Measurements from ENCODE around the gene ADPRH.
"Not testable (repeated sequence)": the region's sequence is repeated elsewhere in the genome, so short reads cannot be mapped to it uniquely, and the experiment has no call there.

Gene ADPRH

DNA sequence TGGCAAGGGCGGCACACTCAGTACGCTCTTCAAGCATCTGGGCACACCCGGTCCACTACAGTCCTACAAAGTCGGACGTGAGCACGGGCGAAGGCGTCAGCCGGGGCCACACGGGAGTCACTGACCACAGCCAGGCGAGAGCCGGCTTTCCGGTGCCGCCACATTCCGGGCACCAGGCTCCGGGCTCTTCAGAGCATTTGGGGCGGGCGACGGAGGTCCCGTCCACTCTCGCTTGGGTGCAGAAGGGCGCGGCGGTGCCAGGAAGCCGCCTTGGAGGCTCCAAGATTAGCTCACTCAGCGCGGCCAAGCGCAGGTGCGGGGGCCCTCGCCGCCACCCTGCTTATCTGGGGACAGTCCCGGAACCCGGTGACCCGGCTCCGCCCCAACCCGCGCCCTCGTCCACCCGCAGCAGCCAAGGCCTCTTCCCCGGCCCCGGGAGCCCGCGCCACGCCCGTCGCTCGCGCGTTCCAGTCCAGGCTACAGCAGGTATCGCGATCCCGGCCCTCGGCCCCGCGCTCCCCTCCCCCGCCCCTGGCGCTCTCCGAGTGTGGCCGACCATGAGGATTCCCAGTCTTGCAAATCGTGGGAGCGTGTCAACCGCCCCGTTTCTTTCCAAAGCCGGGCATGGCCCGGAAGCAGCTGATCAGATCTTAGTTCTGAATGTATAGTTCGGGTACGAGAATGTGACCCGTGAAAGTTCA, at the start of gene ADPRH:
Gene ADPRH, plus strand, starts transcription at position 127 of the 701 bp plus-strand sequence. CDS start 2,678 bp downstream, outside the sequence.
- peak; percentile 47 for DNase-seq (ENCODE audit: low spot score)

DNA sequence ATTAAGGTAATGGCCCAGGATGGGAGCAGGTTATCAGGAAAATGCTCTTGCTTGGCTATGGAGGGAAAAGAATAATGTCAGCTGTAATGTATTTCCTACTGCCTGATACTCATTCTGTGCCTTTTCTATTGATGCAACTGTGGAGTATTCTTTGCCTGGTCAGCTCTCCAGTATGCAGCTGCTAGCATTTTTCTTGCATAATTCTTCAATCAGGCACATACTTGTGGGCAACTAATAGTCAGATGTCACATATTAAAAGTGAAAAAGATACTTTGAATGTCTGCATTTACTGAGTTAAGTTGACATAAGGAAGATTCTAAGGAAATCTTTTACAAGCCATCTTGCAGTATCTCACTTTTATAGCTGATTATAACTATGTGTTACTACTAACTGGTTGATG, 49.4 kb upstream of the ADPRH start:
- DNase-seq (ENCODE audit: low spot score), result no peak

DNA sequence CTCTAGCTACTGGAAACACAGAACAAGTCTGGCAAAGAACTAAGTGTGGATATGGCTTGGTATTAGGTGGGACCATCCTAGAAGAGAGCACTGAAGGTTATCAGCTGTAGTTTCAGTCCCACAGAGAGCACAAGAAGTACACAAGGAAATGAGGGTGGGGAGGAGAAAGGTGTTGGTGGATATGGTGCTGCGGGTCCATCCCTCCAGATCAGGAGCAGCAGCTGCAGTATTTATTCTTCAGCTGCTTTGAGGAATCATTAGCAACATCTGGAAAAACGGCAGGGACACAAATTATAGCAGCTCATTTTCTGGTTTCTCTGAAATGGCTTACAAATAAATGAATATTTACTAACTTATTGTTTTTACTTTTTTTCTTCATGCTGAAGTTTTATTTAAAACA, 48.8 kb upstream of the ADPRH start:
- DNase-seq (ENCODE audit: low spot score), result no peak

DNA sequence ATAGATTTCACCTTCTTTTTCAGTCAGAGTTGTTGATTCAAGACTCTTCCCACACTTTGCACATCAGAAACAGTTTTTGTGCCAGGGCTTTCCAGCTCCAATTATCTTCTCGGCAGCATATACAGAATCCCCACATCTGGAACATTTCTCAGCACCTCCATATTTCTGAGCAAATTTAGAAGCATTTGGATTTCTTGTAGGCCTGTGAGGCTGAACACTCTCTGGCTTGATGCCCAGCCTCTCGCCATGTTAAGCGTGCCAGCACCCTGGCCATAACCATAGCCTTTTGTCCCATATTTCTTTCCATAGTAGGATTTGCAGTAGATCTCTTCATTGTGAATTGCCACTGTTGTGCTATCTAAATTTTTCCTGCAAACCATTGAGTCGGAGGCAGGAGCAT, 48.1 kb upstream of the ADPRH start:
- no peak for DNase-seq (ENCODE audit: low spot score)

DNA sequence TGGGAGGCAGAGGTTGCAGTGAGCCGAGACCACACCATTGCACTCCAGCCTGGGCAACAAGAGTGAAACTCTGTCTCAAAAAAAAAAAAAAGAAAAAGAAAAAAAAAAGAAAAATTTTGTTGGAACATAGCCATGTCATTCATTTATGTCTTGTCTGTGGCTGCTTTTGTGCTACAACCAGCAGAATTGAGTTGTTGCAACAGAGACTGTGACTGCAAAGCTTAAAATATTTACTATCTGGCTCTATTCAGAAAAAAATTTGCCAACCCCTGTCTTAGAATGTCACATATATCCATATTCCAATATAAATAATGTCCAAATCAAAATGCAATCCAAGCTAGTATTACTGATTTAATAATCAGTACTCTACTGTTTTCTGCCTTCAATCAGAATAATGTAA, 45.0 kb upstream of the ADPRH start:
- DNase-seq (ENCODE audit: low spot score), result no peak

DNA sequence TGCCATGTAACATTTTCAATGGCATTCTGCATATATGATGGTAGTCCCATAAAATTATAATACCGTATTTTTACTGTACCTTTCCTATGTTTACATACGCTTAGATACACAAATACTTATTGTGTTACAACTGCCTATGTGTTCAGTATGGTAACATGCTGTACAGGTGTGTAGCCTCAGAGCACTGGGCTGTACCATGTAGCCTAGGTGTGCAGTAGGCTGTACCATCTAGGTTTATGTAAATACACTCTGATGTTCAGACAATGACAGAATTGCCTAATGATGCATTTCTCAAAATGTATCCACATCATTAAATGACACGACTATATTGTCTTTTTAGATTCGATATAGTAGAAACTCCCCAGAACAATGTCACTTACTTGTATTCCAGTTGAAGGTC, 42.5 kb upstream of the ADPRH start:
- no peak for DNase-seq (ENCODE audit: low spot score)

DNA sequence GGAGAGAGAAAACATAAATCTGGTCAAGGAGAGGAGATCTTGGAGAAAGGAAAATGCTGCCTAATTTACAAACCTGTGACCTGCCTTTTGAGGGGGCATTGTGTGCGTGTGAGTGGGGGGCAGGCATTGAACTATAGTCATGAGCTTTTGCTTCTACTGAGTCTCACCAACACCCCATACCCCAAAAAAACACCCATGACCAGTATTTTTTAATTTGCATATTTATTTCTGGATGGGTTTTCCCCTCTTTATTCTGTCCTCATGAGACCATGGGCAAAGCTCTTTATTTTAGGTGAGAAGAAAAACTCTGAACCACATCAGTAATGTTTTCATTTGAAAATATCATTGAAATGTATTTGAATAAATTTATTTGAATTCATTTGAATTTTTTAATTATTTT, 40.5 kb upstream of the ADPRH start:
- no peak for DNase-seq (ENCODE audit: low spot score)

DNA sequence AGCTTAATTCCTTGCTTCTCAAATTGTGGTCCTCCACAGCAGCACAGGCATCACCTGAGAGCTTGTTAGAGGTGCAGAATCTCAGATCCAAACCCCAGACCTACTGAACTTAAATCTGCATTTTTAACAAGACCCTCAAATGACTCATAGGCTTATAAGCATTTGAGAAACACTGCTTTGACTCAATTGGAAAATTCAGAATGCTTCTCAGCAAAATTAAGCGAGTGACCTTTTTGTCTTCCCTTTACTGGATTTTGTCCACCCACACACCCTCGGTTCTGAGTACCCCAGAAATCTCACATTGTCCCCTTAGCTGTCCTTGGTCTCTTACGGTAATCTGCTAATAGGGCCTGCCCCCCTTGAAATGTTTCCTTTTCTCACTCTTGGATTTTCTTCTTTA, 37.7 kb upstream of the ADPRH start:
- no peak for DNase-seq (ENCODE audit: low spot score)

DNA sequence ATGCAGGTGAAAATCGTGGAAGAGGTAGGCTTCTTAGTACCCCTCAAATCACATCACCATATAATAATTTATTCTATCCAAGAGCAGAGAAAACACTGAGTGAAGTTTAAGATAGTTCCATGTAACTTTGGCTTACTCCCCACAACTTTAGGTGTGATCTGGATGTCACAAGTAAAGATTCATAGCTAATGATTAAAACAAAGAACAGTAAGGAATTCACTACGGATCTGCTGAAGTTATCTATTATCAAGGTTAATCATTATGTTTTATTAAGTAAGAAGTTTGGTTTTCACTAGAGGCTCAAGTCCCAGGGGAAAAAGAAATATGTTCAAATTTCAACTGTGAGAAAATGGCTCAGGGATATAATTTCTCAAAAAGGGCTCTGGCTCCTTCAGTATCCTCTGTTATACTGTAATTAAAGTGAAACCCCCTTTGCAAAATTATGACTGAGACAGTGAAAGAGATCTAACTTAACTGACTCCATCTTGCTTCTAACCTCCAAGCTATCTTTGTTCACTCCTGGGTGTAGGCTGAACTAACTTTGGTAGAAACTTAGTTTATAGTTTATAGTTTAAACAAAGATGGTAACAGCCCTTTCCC, 37.0 kb upstream of the ADPRH start:
- no peak for DNase-seq (ENCODE audit: low spot score)

DNA sequence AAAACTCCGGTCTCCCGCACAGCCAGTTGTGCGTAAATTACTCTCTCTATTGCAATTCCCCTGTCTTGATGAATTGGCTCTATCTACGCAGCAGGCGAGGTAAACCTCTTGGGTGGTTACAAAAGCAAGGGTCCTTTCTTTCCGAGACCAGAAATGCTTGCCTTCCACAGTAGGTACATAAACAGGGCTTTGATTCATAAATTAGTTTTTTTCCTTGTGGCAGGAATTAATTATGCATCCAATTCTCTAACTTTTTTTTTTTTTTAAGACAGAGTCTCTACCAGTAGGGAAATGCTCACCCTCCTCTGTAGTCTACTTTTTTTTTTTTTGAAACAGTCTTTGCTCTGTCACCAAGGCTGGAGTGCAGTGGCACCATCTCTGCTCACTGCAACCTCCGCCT, 36.1 kb upstream of the ADPRH start:
- DNase-seq (ENCODE audit: low spot score), result no peak

DNA sequence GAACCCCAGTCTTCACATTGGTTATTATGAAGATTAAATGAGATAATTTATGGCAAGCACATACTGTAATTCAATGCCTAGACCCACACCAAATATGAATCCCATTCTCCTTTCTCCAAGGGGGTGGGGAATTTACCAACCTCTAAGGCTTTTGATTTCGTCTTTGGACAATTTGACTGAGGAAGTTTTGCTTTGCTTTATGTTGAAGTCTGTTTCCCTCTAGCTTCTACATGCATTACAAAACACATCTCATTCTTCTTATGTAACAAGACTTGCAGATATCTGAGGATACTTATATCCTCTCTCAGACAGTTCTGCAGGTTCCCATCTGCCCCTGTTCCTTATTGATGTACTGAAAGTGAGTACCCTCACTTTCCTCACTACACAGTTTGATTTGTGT, 32.1 kb upstream of the ADPRH start:
- no peak for DNase-seq (ENCODE audit: low spot score)

DNA sequence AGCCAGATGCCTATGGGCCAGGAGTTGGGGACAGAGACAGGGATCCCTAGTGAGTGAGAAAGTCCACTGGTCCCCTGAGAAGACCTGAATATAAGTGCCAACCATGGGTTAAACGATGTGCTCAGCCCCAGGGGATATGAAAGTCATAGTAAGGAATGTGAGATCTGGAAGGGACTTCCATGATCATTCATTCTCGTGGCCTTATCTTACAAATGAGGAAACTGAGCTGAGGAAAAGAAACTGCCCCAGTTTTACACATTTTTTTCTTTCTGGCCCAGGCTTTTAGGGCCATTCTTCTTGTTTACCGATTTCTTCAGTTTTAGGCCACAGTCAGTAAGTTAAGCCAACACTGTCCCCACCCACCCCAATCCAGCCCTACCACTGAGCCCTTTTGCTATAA, 31.0 kb upstream of the ADPRH start:
- no peak for DNase-seq (ENCODE audit: low spot score)

DNA sequence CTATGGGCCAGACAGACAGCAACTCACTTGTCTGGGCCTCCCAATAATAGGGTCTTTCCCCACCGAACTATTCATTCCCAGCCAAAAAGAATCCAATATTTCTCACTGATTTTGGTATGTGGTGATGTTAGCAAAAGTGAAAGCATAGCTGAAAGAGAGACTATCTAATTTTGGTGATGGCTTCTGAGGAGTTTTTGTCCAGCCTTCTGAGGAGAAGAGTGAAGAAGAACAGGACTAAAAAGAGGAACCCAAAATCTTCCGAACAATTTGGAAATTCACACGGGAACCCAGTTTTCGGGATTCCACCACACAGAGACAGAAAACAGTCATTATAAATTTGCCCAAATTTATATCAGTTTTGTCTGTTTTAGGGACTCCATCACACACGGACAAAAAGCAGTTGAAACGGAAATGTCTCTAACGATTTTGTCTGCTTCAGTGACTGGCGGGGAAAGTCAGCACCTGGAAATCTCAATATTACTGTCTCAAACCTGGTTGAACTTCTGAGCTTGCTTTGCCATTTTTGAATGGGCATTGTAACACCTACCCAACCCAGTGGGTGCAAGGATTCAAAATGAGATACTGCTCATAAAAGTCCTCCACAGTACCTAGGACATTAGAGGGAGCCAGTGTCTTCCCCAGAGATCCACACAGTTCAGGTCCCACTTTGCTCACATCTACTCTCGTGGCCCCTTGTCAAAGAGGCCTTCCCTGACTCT, 28.9 kb upstream of the ADPRH start:
- no peak for DNase-seq (ENCODE audit: low spot score)

DNA sequence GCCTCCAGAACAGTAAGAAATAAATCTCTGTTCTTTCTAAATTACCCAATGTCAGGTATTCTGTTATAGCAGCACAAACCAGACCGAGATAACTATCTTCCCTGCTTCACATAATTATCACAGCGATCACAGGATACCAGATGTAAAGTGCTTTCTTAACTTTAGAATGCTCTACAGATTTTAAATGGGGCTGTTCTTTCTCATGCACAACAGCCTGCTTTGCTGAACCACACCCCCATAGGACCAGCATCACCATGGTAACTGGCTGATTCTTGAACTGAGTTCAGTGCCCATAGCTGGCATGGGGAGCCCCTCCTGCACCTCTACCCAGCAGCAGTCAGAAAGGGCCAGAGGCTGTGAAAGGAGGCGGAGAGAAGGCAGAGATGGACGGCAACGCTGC, 27.7 kb upstream of the ADPRH start:
- DNase-seq (ENCODE audit: low spot score), result no peak

DNA sequence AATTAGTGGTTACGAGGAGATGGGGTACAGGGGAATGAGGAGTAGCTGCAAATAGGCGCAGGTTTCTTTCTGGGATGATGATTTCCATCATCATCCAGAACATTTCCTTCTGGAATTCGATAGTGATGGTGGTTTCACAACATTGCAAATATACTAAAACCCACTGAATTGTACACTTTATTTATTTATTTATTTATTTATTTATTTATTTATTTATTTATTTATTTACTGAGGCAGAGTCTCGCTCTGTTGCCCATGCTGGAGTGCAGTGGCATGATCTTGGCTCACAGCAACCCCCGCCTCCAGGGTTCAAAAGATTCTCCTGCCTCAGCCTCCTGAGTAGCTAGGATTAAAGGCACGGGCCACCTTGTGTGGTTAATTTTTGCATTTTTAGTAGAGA, 26.4 kb upstream of the ADPRH start:
- DNase-seq (ENCODE audit: low spot score), result not testable (repeated sequence)

DNA sequence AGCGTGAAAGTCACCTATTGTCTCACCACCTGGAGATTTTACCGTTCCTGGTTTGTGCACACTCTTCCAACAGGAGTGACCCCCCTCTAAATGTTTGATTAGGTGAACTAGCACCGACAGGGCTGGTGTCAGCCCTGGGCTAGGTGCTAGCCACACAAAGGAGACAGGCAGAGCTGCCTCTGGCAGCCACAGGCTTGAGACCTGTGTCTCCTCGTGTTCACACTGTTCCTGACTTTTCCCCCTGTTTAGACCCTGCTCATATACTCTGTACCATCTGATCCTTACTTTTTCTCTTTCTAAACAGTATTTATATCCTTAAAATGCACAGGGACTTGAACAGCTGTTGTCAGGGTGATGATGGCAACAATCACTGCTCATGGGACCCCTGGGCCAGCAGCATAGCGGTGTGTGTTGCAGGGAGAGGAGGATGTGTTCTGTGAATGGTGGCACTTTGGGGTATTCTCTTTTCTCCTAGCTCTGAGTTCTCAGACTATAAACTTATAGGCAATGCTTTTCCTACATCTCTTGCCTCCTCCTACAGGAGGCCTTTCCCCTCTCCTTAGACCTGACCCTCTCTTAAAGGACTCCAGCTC, 25.4 kb upstream of the ADPRH start:
- no peak for DNase-seq (ENCODE audit: low spot score)

DNA sequence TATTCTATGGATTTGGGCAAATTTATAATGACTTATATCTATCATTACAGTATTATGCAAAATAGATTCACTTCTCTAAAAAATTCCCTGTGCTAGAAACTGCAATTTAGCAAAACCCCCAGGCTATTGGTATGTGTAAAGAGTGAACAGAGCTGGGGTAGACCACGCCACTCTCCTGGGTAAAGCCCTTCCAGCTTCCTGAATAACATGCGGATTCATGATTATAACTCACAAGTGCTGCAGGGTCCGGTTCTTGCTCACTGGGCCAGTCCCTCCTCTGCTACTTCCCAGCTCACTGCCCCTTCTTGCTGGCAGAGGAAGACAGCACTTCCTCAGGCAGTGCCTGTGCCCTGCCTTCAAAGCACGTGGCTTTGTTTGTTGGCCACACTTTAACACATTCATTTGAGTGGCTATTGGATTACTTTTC, 24.0 kb upstream of the ADPRH start:
- no peak for DNase-seq (ENCODE audit: low spot score)

DNA sequence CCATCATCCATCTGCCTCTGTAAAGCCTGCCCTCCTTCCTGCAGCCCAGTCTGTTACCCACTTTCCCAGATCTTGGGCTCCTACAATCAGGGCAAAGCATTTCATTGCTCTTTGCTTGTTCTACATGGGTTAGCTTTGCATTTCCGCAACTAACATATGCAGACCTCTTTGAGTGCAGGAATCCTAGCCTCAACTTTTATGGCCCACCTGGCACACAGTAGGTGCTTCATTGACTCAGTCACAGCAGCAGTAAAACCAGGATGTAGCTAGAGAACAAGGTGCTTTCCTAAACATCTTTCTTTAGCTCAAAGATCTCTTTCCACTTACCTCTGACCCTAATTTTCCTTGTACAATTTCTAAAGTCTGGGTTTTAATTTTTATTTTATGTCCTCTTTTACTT, 23.4 kb upstream of the ADPRH start:
- no peak for DNase-seq (ENCODE audit: low spot score)

DNA sequence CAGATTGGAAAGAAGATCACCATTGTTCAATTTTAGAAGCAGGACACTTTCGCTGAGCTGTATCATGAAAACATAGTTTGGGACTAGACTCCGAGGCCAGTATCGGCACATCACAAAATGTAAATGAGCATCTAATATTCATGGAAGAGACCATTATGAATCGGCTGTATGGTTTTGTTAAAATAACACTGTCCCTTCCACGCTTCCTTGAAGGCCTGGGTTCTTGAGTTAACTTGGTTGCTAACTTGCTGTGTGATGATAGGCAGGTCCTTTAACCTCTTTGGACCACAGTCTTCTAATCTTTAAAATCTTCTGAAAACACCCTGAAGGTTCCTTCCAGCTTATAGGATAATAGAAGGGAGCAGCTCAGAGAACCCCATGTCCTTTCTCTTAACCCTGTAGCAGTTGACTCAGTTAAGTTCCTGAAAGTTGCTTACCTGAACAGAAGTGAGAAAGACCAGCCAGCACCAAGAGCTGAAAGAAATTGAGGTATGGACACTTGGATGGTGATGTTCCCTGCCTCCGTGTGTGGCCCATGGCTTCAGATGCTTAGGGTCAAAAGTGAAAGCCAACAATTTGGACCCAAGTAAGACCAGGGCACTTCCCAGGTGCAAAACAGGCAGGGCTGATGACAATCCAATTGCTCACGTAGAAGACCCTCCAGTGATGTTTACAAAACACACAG, 22.0 kb upstream of the ADPRH start:
- DNase-seq (ENCODE audit: low spot score), result no peak

DNA sequence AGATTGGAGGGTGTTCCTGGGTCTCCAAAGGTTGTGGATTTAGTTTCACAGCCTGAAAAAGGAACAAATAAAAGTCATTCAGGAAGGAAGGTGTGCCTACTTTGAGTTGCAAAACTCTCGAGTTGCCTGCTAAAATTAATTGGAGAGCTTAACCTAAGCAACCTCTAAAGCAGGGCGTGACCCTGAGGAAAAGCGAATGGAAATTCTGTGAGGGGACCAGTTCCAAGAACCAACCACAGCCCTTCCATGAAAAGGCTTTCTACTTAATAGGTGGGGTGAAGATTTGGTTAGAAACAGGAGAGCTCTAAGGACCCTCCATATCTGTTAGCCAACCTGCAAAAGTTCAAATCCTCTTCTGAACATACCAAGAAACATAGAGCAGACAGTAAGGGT, 21.4 kb upstream of the ADPRH start:
- DNase-seq (ENCODE audit: low spot score), result peak; percentile 29

DNA sequence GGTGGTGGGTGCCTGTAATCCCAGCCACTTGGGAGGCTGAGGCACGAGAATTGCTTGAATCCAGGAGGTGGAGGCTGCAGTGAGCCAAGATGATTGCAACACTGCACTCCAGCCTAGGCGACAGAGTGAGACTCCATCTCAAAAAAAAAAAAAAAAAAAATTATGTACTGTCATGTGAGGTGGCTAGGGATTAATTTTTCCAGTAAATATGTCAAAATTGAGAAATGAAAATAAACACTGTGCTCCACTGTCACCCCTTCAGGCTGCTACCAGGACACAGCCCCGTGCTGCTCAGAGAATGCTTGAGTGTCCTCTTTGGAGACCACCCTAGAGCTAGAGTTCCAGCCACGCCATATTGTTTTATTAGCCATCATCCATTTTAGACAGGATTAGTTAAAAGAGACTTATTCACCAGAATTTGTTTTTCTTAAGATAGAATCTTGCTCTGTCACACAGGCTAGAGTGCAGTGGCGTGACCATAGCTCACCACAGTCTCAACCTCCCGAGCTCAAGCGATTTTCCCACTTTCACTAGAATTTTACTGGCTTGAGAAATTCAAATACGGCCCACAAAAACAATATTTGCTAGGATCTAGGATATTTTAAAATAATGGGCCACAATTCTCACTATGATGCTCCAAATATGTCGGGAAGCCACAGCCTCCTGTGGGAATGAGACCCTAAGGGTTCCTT, 20.5 kb upstream of the ADPRH start:
- DNase-seq (ENCODE audit: low spot score), result peak; percentile 52

DNA sequence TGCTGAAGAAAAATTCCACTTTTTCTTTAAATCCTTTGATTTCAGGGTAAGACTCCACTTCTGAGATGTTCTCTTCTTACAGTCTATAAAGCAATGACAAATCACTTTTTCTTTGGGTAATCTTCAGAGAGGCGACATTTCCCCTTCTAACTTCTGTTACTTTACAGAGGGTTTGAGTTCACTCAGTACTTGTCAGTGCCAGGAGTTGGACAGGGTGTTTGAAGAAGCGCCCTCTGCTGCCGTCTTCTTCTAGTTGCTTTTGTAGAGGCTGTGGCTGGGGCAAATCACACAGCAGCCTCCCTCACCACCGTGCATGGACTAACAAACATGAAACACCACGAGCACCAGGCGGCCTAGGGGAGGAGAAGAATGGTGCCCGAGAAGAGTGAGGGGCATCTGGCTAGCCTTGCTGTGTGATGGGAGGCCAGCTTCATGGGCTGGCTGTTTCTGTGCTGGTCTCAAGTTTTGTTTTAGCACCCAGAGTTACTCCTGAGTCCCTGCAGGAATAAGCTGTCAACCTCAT, 19.8 kb upstream of the ADPRH start, which contains the start of gene CD80:
Gene CD80, minus strand, starts transcription at position 174 of the 523 bp plus-strand sequence. CDS start 1,886 bp downstream, outside the sequence.
- peak; percentile 78 for DNase-seq (ENCODE audit: low spot score)

Measured in hematopoietic multipotent progenitor cell treated with erythropoietin and hydrocortisone succinate and interleukin-3 and kit ligand, for 17 days (in vitro differentiated cells).